Esophagus muscularis mucosa (tissue), 4 donors: ENCODE measurements around the gene ABCC10. TPM values are rescaled to one million over a fixed set of nuclear protein-coding genes. Genes with fewer than 3 reads are reported as not detected.
A peak's percentile ranks its signal among the peaks of the same experiment; 100 is the strongest.
"Not testable (repeated sequence)": the region's sequence is repeated elsewhere in the genome, so short reads cannot be mapped to it uniquely, and the experiment has no call there.

Source experiments
- DNase-seq: peaks from one replicate; pipeline ENCODE4 v3.0.0-alpha.2; 2017; ENCODE audit errors: extremely low spot score
- H3K27ac ChIP-seq, 4 donors: fragments of 200-600 bp; sonication (generic); replicated peaks in 1 of 4; 1 replicate in 3 of 4; 2 replicates in 1 of 4; pipeline ENCODE4 v1.5.1; 2016 to 2019; ENCODE audit warnings: mild to moderate bottlenecking in 1 of 4
- H3K27me3 ChIP-seq, 4 donors: fragments of 200-600 bp; sonication (generic); one replicate each; pipeline versions ENCODE4 v1.5.1 to v1.6.0; 2016 to 2019
- H3K36me3 ChIP-seq, 4 donors: fragments of 200-600 bp; sonication (generic); one replicate each; pipeline ENCODE4 v1.5.1; 2016 to 2019
- H3K4me1 ChIP-seq, 4 donors: fragments of 200-600 bp; sonication (generic); one replicate each; pipeline ENCODE4 v1.5.1; 2016 to 2019
- H3K4me3 ChIP-seq, 4 donors: fragments of 200-600 bp; sonication (generic); 1 replicate in 2 of 4; 2 replicates in 2 of 4; pipeline ENCODE4 v1.5.1; 2016 to 2019; ENCODE audit warnings: mild to moderate bottlenecking in 4 of 4, moderate library complexity in 1 of 4
- H3K9me3 ChIP-seq, 4 donors: fragments of 200-600 bp; sonication (generic); 1 replicate in 3 of 4; 2 replicates in 1 of 4; pipeline ENCODE4 v1.5.1; 2016 to 2019
- CTCF ChIP-seq, 3 experiments: fragments of 200-600 bp in 2 of 3; fragments of 450-650 bp in 1 of 3; sonication (generic) in 2 of 3; IDR thresholded peaks; one replicate each; pipeline ENCODE4 v1.5.1; 2017 to 2019; ENCODE audit warnings: antibody characterized with exemption in 3 of 3, mild to moderate bottlenecking in 2 of 3, moderate library complexity in 1 of 3
- EP300 ChIP-seq: sonication (generic); formaldehyde crosslinking; IDR thresholded peaks from one replicate; pipeline ENCODE4 v1.6.1; 2017; ENCODE audit warnings: antibody characterized with exemption
- POLR2A ChIP-seq: fragments of 450-650 bp; IDR thresholded peaks from one replicate; pipeline ENCODE4 v1.6.1; 2017; ENCODE audit warnings: antibody characterized with exemption, moderate library complexity, mild to moderate bottlenecking, low read depth
- POLR2AphosphoS5 ChIP-seq, 2 donors: sonication (generic); formaldehyde crosslinking; IDR thresholded peaks; one replicate each; pipeline ENCODE4 v1.6.1; 2017; ENCODE audit warnings: antibody characterized with exemption in 2 of 2
- WGBS: methylation state at CpG from one replicate; pipeline ENCODE4 v1.1.5; 2018; 5-methylcytosine and 5-hydroxymethylcytosine counted together
- intact Hi-C: fragments of 100-400 bp; cut with DNase I; formaldehyde crosslinking; loops from one replicate; pipeline ENCODE4 v1.15.1; 2023
- total RNA-seq, 4 donors: library from RNA; depleted of rRNA; stranded (reverse); fragments of >200 nt; gene quantifications; one replicate each; pipeline versions ENCODE4 v1.1.0 to v1.2.1, GENCODE V29; 2016

Gene ABCC10
- total RNA-seq, 4 donors from 2014 or later: 7.6 to 19.4 (median 12.5) TPM

- 70% methylated on average over 6 of the region's 6 CpGs for WGBS
- no peaks in the 10 kb centered on the region for H3K9me3 ChIP-seq
- intact Hi-C loops: no loop called here
- H3K4me3 ChIP-seq: no peak overlapping the region
- no peak for DNase-seq
- TF ChIP-seq CTCF (IDR thresholded peaks at IDR 0.05): no peak
- TF ChIP-seq POLR2A: no peak
- TF ChIP-seq POLR2AphosphoS5 (IDR thresholded peaks at IDR 0.05): no peak
- TF ChIP-seq EP300: no peak
- H3K27ac ChIP-seq: no peak overlapping the region
- no peaks in the 10 kb centered on the region for H3K4me1 ChIP-seq
- no peaks in the 10 kb centered on the region for H3K36me3 ChIP-seq
- H3K27me3 ChIP-seq: peaks cover 0 to 1% (median 0%) of the 10 kb centered on the region in 4 donors
These were observed 44.2 kb upstream of the ABCC10 start for GRCh38 chr6:43383021-43383667.

GRCh38 chr6:43386492-43386891, 40.8 kb upstream of the ABCC10 start:
- TF ChIP-seq POLR2AphosphoS5 (IDR thresholded peaks at IDR 0.05) (no peak), EP300 (no peak), CTCF (IDR thresholded peaks at IDR 0.05) (peak in 1 of 3 experiments; percentile 50)
- 42% methylated on average over 1 of the region's 1 CpG for WGBS
- no peak for DNase-seq
- Histone ChIP-seq H3K4me3 (no peak overlapping the region), H3K36me3 (no peaks in the 10 kb centered on the region), H3K27ac (no peak overlapping the region), H3K27me3 (peaks cover 0 to 24% (median 1%) of the 10 kb centered on the region in 4 donors), H3K4me1 (no peaks in the 10 kb centered on the region), H3K9me3 (no peaks in the 10 kb centered on the region)
- intact Hi-C loops: no loop called here

DNA sequence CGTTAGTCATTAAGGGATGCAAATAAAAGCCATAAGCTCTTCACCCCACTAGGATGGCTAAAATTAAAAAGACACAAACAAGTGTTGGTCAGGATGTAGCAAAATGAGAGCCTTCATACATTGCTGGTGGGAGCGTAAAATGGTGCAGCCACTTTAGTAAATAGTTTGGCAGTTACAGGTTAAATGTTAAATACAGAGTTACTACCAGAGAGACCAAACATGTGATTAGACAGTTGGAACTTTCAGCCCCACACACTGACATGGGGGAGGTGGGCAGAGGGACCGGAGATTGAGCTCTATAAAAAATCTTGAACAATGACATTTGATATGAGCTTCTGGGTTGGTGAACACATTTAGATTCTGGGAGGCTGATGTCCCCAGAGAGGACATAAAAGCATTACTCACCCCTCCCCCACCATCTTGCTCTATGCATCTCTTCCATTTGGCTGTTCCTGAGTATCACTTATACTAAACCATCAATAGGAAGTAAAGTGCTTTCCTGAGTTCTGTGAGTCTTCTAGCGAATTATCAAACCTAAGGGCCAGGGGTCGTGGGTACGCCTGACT, 37.5 kb upstream of the ABCC10 start:
- TF ChIP-seq POLR2AphosphoS5 (IDR thresholded peaks at IDR 0.05): no peak
- no peak for TF ChIP-seq EP300
- TF ChIP-seq CTCF (IDR thresholded peaks at IDR 0.05): no peak
- TF ChIP-seq POLR2A: no peak
- no peaks in the 10 kb centered on the region for H3K36me3 ChIP-seq
- no peaks in the 10 kb centered on the region for H3K4me1 ChIP-seq
- no peaks in the 10 kb centered on the region for H3K9me3 ChIP-seq
- peaks cover 0 to 31% (median 1%) of the 10 kb centered on the region in 4 donors for H3K27me3 ChIP-seq
- no peak for DNase-seq
- no peak overlapping the region for H3K4me3 ChIP-seq
- intact Hi-C loops: no loop called here
- H3K27ac ChIP-seq: no peak overlapping the region
- 87% methylated on average over 6 of the region's 6 CpGs for WGBS

DNA sequence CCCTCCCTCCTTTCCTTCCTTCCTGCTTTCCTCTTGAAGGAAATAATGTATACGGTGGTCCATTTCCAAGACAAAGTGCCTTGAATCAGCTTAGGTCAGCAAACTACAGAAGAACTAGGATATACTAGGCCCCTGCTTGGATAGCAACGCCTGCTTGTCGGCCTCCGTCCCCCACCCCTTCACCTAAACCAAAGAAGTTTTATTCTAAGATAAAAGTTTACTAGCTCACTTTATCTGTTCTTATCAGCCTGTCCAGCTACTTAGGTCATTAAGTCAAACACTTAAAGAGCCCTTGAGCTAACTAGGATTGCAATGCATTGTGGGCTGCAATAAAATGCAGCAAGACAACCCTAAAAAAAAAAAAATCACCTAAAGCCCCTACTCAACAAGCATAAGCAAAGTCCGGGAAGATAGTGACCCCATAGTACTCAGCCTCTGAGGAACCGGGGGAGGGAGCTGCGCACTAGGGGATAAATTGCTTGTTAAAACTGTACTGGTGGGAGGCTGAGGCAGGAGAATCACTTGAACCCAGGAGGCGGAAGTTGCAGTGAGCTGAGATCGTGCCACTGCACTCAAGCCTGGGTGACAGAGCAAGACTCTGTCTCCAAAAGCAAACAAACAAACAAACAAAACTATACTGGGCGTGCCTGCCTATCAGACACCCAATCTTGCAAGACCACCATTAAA, 36.4 kb upstream of the ABCC10 start:
- intact Hi-C loops: not testable (repeated sequence)

GRCh38 chr6:43391440-43392031, 35.8 kb upstream of the ABCC10 start:
- no peaks in the 10 kb centered on the region for H3K36me3 ChIP-seq
- DNase-seq: no peak
- H3K27me3 ChIP-seq: peaks cover 0 to 31% (median 1%) of the 10 kb centered on the region in 4 donors
- TF ChIP-seq EP300 (no peak), CTCF (IDR thresholded peaks at IDR 0.05) (no peak), POLR2AphosphoS5 (IDR thresholded peaks at IDR 0.05) (no peak), POLR2A (no peak)
- intact Hi-C loops: no loop called here
- no peak overlapping the region for H3K27ac ChIP-seq
- no peaks in the 10 kb centered on the region for H3K9me3 ChIP-seq
- WGBS: 51% methylated on average over 13 of the region's 13 CpGs
- no peaks in the 10 kb centered on the region for H3K4me1 ChIP-seq
- H3K4me3 ChIP-seq: no peak overlapping the region

More for the DNA sequence above, 36.4 kb upstream of the ABCC10 start:
- H3K4me1 ChIP-seq, H3K4me3 ChIP-seq, DNase-seq, H3K9me3 ChIP-seq, H3K36me3 ChIP-seq, H3K27ac ChIP-seq: not testable (repeated sequence)
- 83% methylated on average over 10 of the region's 10 CpGs for WGBS
- H3K27me3 ChIP-seq: peaks cover 0 to 31% (median 1%) of the 10 kb centered on the region in 4 donors

GRCh38 chr6:43393133-43393532, 34.2 kb upstream of the ABCC10 start:
- H3K4me1 ChIP-seq, H3K36me3 ChIP-seq, H3K4me3 ChIP-seq, H3K27ac ChIP-seq, DNase-seq, intact Hi-C loops, H3K9me3 ChIP-seq: not testable (repeated sequence)
- peaks cover 0 to 29% (median 1%) of the 10 kb centered on the region in 4 donors for H3K27me3 ChIP-seq
- WGBS: 57% methylated on average over 11 of the region's 11 CpGs
